ENCODE results near the gene FILIP1.
A peak's percentile ranks its signal among the peaks of the same experiment; 100 is the strongest.

FILIP1 gene

DNA sequence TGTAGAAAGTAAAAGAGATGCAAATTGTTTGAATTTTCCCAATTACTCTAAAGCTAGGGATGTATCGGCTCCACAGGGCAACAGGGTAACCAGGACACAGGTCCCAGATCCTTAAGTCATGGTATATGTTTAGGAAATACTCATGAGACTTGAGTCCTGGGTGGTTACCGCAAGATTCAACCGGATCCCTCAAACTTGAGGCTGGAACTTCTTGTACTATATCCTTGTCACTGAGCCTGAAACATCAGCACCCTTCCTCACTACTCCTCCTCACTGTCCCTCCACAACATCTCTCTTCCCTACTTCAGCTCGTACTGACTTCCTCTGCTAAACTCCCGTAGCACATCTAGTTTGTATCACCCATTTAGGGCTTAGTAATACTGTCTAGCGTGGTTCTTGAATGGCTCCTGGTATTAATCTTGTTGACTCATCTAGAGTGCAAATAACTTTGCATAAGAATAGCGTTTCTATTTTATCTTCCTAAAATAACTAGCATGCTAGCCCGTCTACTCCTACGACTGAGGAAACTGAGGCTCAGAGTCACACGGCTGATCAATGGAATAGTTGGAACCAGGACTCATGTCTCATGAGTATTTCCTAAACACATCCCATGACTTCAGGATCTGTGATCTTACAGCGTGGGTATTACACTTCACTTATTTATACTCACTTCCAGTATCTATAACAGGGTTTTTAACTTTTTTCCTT is 72.1 kb downstream of the FILIP1 start:
- no peak overlapping the region for H3K18ac ChIP-seq (ENCODE audit: low read depth in 1 of 2, low read length in 2 of 2)
- DNase-seq, result no peak
- H2BK5ac ChIP-seq (ENCODE audit: low read depth, low read length, poor library complexity, severe bottlenecking), result peak overlapping the region; percentile 35
- H4K8ac ChIP-seq (ENCODE audit: low read length), result no peak overlapping the region
- no peak overlapping the region for H3K4me2 ChIP-seq (ENCODE audit: low read length, poor library complexity, severe bottlenecking)
- peak overlapping the region; percentile 97 for H2AK5ac ChIP-seq (ENCODE audit: low read length, severe bottlenecking)
- H3K14ac ChIP-seq (ENCODE audit: low read length in 2 of 2), result no peak overlapping the region
- H4K91ac ChIP-seq (ENCODE audit: low read length), result no peak overlapping the region
- no peak overlapping the region for H3K23ac ChIP-seq (ENCODE audit: low read length in 2 of 2)
- no peak overlapping the region for H3K4ac ChIP-seq (ENCODE audit: low read depth in 1 of 2, low read length in 2 of 2)
- WGBS, result 93% methylated on average over 11 of the region's 11 CpGs
- H3K9ac ChIP-seq (ENCODE audit: low read length), result no peak overlapping the region
- H2BK12ac ChIP-seq (ENCODE audit: low read length in 2 of 2), result no peak overlapping the region
- H3K27me3 ChIP-seq (ENCODE audit: control insufficient read depth in 1 of 2, insufficient read depth in 1 of 2, low read length in 2 of 2), result no peaks in the 10 kb centered on the region
- H3K36me3 ChIP-seq (ENCODE audit: control insufficient read depth in 1 of 2, insufficient read depth in 2 of 2, low read depth in 1 of 2, low read length in 2 of 2), result no peaks in the 10 kb centered on the region
- H3K9me3 ChIP-seq (ENCODE audit: control insufficient read depth, low read length), result no peaks in the 10 kb centered on the region
- peaks cover 2% of the 10 kb centered on the region for H3K4me1 ChIP-seq (ENCODE audit: control insufficient read depth, insufficient read depth, low read depth, low read length)
- H2BK120ac ChIP-seq (ENCODE audit: low read depth, low read length), result no peak overlapping the region
- H3K27ac ChIP-seq (ENCODE audit: low read length, poor library complexity, severe bottlenecking), result no peak overlapping the region
- H2BK15ac ChIP-seq (ENCODE audit: low read depth, poor library complexity, severe bottlenecking), result no peak overlapping the region
- no peak overlapping the region for H2AFZ ChIP-seq (ENCODE audit: low read depth, low read length)
- no peak overlapping the region for H3K4me3 ChIP-seq (ENCODE audit: insufficient read depth in 1 of 2, low read depth in 1 of 2, low read length in 2 of 2)
- H3K79me1 ChIP-seq (replicated peaks; ENCODE audit: low read length, poor library complexity, severe bottlenecking), result peaks cover 5% of the 10 kb centered on the region

DNA sequence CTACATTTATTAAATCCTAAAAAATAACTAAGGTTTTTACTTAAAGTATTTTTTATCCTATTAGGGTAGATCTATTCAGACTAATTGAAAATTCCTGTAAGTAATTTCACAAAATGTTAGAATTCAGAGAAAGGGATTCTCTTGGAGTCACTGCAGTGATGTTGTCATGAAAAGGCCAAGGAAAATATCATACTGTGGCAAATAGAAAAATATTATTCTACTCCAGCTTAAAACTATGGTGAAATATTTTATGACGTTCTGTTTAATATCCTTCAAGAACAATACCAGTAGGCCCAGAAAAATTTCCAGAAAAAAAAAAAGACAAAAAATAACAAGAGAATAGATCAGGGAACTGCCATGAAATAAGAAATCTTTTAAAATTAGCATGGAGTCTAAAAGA is 73.6 kb downstream of the FILIP1 start:
- Histone ChIP-seq H2BK15ac (ENCODE audit: low read depth, poor library complexity, severe bottlenecking) (no peak overlapping the region), H4K91ac (ENCODE audit: low read length) (no peak overlapping the region), H3K9ac (ENCODE audit: low read length) (no peak overlapping the region), H3K27me3 (ENCODE audit: control insufficient read depth in 1 of 2, insufficient read depth in 1 of 2, low read length in 2 of 2) (no peaks in the 10 kb centered on the region), H4K8ac (ENCODE audit: low read length) (no peak overlapping the region), H3K9me3 (ENCODE audit: control insufficient read depth, low read length) (no peaks in the 10 kb centered on the region), H2BK12ac (ENCODE audit: low read length in 2 of 2) (no peak overlapping the region), H2BK120ac (ENCODE audit: low read depth, low read length) (no peak overlapping the region), H3K4me2 (ENCODE audit: low read length, poor library complexity, severe bottlenecking) (no peak overlapping the region), H3K79me1 (replicated peaks; ENCODE audit: low read length, poor library complexity, severe bottlenecking) (peaks cover 3% of the 10 kb centered on the region), H2AK5ac (ENCODE audit: low read length, severe bottlenecking) (no peak overlapping the region), H3K4me3 (ENCODE audit: insufficient read depth in 1 of 2, low read depth in 1 of 2, low read length in 2 of 2) (no peak overlapping the region), H3K18ac (ENCODE audit: low read depth in 1 of 2, low read length in 2 of 2) (no peak overlapping the region), H2BK5ac (ENCODE audit: low read depth, low read length, poor library complexity, severe bottlenecking) (no peak overlapping the region), H3K14ac (ENCODE audit: low read length in 2 of 2) (no peak overlapping the region), H3K27ac (ENCODE audit: low read length, poor library complexity, severe bottlenecking) (no peak overlapping the region), H3K36me3 (ENCODE audit: control insufficient read depth in 1 of 2, insufficient read depth in 2 of 2, low read depth in 1 of 2, low read length in 2 of 2) (no peaks in the 10 kb centered on the region), H2AFZ (ENCODE audit: low read depth, low read length) (no peak overlapping the region), H3K4me1 (ENCODE audit: control insufficient read depth, insufficient read depth, low read depth, low read length) (peaks cover 2% of the 10 kb centered on the region), H3K4ac (ENCODE audit: low read depth in 1 of 2, low read length in 2 of 2) (no peak overlapping the region), H3K23ac (ENCODE audit: low read length in 2 of 2) (no peak overlapping the region)
- no CpG with 5 or more reads among the region's 1 CpG for whole genome bisulfite sequencing
- DNase-seq, result no peak

DNA sequence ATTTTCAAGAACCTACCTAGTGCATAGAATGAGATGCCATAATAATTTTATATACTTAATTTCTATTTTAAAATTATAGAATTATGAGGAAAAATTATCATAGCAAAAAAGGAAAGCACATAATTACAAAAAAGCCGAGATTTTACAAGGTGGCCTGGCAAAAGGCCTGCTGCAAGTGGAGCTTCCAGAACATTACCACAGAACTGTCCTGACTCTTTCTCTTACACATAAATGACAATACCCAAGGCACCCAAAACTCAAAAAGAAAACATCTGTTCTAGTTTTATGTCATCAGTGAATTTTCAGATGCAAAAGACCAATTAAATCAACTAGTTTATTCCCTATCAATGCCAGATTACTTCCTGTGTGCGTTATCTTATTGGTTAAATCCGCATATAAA is 74.2 kb downstream of the FILIP1 start:
- H3K27ac ChIP-seq (ENCODE audit: low read length, poor library complexity, severe bottlenecking), result peak overlapping the region; percentile 73
- H3K9me3 ChIP-seq (ENCODE audit: control insufficient read depth, low read length), result no peaks in the 10 kb centered on the region
- H3K4me2 ChIP-seq (ENCODE audit: low read length, poor library complexity, severe bottlenecking), result no peak overlapping the region
- H2BK15ac ChIP-seq (ENCODE audit: low read depth, poor library complexity, severe bottlenecking), result no peak overlapping the region
- no peaks in the 10 kb centered on the region for H3K36me3 ChIP-seq (ENCODE audit: control insufficient read depth in 1 of 2, insufficient read depth in 2 of 2, low read depth in 1 of 2, low read length in 2 of 2)
- H3K4me1 ChIP-seq (ENCODE audit: control insufficient read depth, insufficient read depth, low read depth, low read length), result peaks cover 2% of the 10 kb centered on the region
- H3K23ac ChIP-seq (ENCODE audit: low read length in 2 of 2), result no peak overlapping the region
- H2BK120ac ChIP-seq (ENCODE audit: low read depth, low read length), result no peak overlapping the region
- WGBS, result over 99% methylated on average over 3 of the region's 3 CpGs
- H3K4me3 ChIP-seq (ENCODE audit: insufficient read depth in 1 of 2, low read depth in 1 of 2, low read length in 2 of 2), result no peak overlapping the region
- DNase-seq, result no peak
- H2BK5ac ChIP-seq (ENCODE audit: low read depth, low read length, poor library complexity, severe bottlenecking), result no peak overlapping the region
- no peak overlapping the region for H3K4ac ChIP-seq (ENCODE audit: low read depth in 1 of 2, low read length in 2 of 2)
- no peak overlapping the region for H4K8ac ChIP-seq (ENCODE audit: low read length)
- no peak overlapping the region for H3K14ac ChIP-seq (ENCODE audit: low read length in 2 of 2)
- no peak overlapping the region for H3K9ac ChIP-seq (ENCODE audit: low read length)
- no peak overlapping the region for H2AK5ac ChIP-seq (ENCODE audit: low read length, severe bottlenecking)
- H3K79me1 ChIP-seq (replicated peaks; ENCODE audit: low read length, poor library complexity, severe bottlenecking), result peaks cover 3% of the 10 kb centered on the region
- H3K18ac ChIP-seq (ENCODE audit: low read depth in 1 of 2, low read length in 2 of 2), result no peak overlapping the region
- H4K91ac ChIP-seq (ENCODE audit: low read length), result no peak overlapping the region
- no peaks in the 10 kb centered on the region for H3K27me3 ChIP-seq (ENCODE audit: control insufficient read depth in 1 of 2, insufficient read depth in 1 of 2, low read length in 2 of 2)
- no peak overlapping the region for H2AFZ ChIP-seq (ENCODE audit: low read depth, low read length)
- H2BK12ac ChIP-seq (ENCODE audit: low read length in 2 of 2), result no peak overlapping the region

DNA sequence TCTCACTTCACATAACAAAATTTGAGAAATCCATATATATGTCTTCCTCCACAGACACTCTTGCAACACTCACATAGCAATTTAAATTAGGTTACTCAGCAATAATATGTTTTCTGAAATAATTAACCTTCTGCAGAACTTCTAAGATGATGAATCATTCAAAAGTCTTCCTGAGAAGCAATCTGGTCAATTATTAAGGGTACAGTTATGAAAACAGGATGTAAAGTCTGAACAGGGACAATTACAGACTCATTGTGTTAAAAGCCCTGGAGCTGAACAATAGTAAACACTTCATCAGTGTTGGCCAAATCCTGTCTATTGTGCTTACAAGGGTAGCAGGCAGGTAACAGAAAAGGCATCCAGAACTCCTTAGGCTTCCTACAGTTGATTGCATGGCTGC is 75.4 kb downstream of the FILIP1 start:
- Histone ChIP-seq H2BK5ac (ENCODE audit: low read depth, low read length, poor library complexity, severe bottlenecking) (peak overlapping the region; percentile 74), H3K4ac (ENCODE audit: low read depth in 1 of 2, low read length in 2 of 2) (no peak overlapping the region), H3K14ac (ENCODE audit: low read length in 2 of 2) (no peak overlapping the region), H2BK120ac (ENCODE audit: low read depth, low read length) (no peak overlapping the region), H3K23ac (ENCODE audit: low read length in 2 of 2) (no peak overlapping the region), H3K4me3 (ENCODE audit: insufficient read depth in 1 of 2, low read depth in 1 of 2, low read length in 2 of 2) (no peak overlapping the region), H2BK12ac (ENCODE audit: low read length in 2 of 2) (no peak overlapping the region), H3K36me3 (ENCODE audit: control insufficient read depth in 1 of 2, insufficient read depth in 2 of 2, low read depth in 1 of 2, low read length in 2 of 2) (no peaks in the 10 kb centered on the region), H4K91ac (ENCODE audit: low read length) (no peak overlapping the region), H3K4me2 (ENCODE audit: low read length, poor library complexity, severe bottlenecking) (no peak overlapping the region), H3K4me1 (ENCODE audit: control insufficient read depth, insufficient read depth, low read depth, low read length) (peaks cover 4% of the 10 kb centered on the region), H2BK15ac (ENCODE audit: low read depth, poor library complexity, severe bottlenecking) (no peak overlapping the region), H3K27me3 (ENCODE audit: control insufficient read depth in 1 of 2, insufficient read depth in 1 of 2, low read length in 2 of 2) (no peaks in the 10 kb centered on the region), H3K9me3 (ENCODE audit: control insufficient read depth, low read length) (no peaks in the 10 kb centered on the region), H3K9ac (ENCODE audit: low read length) (no peak overlapping the region), H3K18ac (ENCODE audit: low read depth in 1 of 2, low read length in 2 of 2) (no peak overlapping the region), H3K79me1 (replicated peaks; ENCODE audit: low read length, poor library complexity, severe bottlenecking) (peaks cover 3% of the 10 kb centered on the region), H3K27ac (ENCODE audit: low read length, poor library complexity, severe bottlenecking) (peak overlapping the region; percentile 96), H2AK5ac (ENCODE audit: low read length, severe bottlenecking) (no peak overlapping the region), H2AFZ (ENCODE audit: low read depth, low read length) (no peak overlapping the region), H4K8ac (ENCODE audit: low read length) (no peak overlapping the region)
- no peak for DNase-seq

Data from mesenchymal stem cell (in vitro differentiated cells and primary cell).